Measurements from ENCODE around the gene RNF213.
"Not testable (repeated sequence)": the region's sequence is repeated elsewhere in the genome, so short reads cannot be mapped to it uniquely, and the experiment has no call there.

RNF213 gene

DNA sequence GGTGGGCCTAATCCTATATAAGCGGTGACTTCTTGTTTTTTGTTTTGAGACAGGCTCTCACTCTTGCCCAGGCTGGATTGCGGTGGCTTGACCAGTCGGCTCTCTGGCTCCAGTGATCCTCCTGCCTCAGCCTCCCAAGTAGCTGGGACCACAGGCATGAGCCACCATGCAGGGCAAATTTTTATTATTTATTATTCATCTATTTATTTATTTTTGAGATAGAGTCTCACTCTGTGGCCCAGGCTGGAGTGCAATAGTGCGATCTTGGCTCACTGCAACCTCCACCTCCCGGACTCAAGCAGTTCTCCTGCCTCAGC lies 4.7 kb upstream of the RNF213 start:
- Histone ChIP-seq H3K36me3 (ENCODE audit: control insufficient read depth, insufficient read depth, low read length) (no peaks in the 10 kb centered on the region), H3K4me3 (replicated peaks; ENCODE audit: low read depth, low read length) (no peak overlapping the region), H3K27me3 (replicated peaks; ENCODE audit: control insufficient read depth, insufficient read depth, low read length) (no peaks in the 10 kb centered on the region)
- TF ChIP-seq, protein P1, sequence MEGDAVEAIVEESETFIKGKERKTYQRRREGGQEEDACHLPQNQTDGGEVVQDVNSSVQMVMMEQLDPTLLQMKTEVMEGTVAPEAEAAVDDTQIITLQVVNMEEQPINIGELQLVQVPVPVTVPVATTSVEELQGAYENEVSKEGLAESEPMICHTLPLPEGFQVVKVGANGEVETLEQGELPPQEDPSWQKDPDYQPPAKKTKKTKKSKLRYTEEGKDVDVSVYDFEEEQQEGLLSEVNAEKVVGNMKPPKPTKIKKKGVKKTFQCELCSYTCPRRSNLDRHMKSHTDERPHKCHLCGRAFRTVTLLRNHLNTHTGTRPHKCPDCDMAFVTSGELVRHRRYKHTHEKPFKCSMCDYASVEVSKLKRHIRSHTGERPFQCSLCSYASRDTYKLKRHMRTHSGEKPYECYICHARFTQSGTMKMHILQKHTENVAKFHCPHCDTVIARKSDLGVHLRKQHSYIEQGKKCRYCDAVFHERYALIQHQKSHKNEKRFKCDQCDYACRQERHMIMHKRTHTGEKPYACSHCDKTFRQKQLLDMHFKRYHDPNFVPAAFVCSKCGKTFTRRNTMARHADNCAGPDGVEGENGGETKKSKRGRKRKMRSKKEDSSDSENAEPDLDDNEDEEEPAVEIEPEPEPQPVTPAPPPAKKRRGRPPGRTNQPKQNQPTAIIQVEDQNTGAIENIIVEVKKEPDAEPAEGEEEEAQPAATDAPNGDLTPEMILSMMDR (IDR thresholded peaks at IDR 0.05; ENCODE audit: insufficient read depth, low read length, poor library complexity, severe bottlenecking) = no peak
- no peak for DNase-seq (ENCODE audit: extremely low read depth, insufficient read length)

GRCh38 chr17:80257716-80258213 lies 2.9 kb upstream of the RNF213 start:
- H3K4me3 ChIP-seq (replicated peaks; ENCODE audit: low read depth, low read length) = no peak overlapping the region
- TF ChIP-seq, protein P1 (IDR thresholded peaks at IDR 0.05; ENCODE audit: insufficient read depth, low read length, poor library complexity, severe bottlenecking) = no peak
- H3K36me3 ChIP-seq (ENCODE audit: control insufficient read depth, insufficient read depth, low read length) = no peaks in the 10 kb centered on the region
- no peak for DNase-seq (ENCODE audit: extremely low read depth, insufficient read length)
- no peaks in the 10 kb centered on the region for H3K27me3 ChIP-seq (replicated peaks; ENCODE audit: control insufficient read depth, insufficient read depth, low read length)

DNA sequence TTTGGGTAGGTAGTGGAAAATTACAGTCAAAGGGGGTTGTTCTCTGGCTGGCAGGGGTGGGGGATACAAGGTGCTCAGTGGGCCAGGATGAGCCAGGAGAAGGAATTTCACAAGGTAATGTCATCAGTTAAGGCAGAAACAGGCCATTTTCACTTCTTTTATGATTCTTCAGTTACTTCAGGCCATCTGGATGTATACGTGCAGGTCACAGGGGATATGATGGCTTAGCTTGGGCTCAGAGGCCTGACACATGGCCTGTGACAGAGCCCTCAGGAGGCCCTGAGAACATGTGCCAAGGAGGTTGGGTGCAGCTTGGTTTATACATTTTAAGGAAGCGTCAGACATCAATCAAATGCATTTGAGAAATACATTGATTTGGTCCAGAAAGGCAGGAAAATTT lies 2.4 kb upstream of the RNF213 start:
- H3K27me3 ChIP-seq (replicated peaks; ENCODE audit: control insufficient read depth, insufficient read depth, low read length); H3K36me3 ChIP-seq (ENCODE audit: control insufficient read depth, insufficient read depth, low read length); DNase-seq (ENCODE audit: extremely low read depth, insufficient read length); H3K4me3 ChIP-seq (replicated peaks; ENCODE audit: low read depth, low read length): not testable (repeated sequence)

GRCh38 chr17:80259457-80260068 lies 1.1 kb upstream of the RNF213 start:
- H3K27me3 ChIP-seq (replicated peaks; ENCODE audit: control insufficient read depth, insufficient read depth, low read length) = no peaks in the 10 kb centered on the region
- H3K4me3 ChIP-seq (replicated peaks; ENCODE audit: low read depth, low read length) = peak overlapping the region; percentile 56
- no peaks in the 10 kb centered on the region for H3K36me3 ChIP-seq (ENCODE audit: control insufficient read depth, insufficient read depth, low read length)
- DNase-seq (ENCODE audit: extremely low read depth, insufficient read length) = no peak
- TF ChIP-seq, protein P1 (IDR thresholded peaks at IDR 0.05; ENCODE audit: insufficient read depth, low read length, poor library complexity, severe bottlenecking) = no peak

DNA sequence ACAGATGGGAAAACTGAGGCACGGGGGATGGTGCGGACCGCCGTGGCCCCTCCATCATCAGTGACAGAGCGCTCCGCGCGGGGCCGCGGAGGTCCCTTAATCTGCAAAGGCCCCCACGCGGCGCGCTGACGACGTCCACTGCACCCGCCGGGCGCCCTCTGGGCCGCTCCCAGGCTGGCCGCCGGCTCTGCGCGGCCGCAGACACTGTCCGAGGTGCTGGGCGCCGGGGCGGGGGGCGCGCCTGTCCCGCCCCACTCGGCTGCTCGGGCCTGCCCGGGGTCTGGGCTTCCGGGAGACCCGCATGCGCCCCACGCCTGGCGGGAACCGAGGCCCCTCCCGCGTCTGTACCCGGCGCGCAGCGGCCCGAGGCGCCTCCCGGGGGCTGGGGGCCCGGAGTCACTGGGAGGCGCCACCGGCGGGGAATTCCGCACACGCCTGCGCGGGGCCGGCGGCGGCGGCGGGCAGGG lies 550 bp upstream of the RNF213 start:
- peak; percentile 80 for DNase-seq (ENCODE audit: extremely low read depth, insufficient read length)
- Histone ChIP-seq H3K36me3 (ENCODE audit: control insufficient read depth, insufficient read depth, low read length) (no peaks in the 10 kb centered on the region), H3K27me3 (replicated peaks; ENCODE audit: control insufficient read depth, insufficient read depth, low read length) (no peaks in the 10 kb centered on the region), H3K4me3 (replicated peaks; ENCODE audit: low read depth, low read length) (peak overlapping the region; percentile 56)
- TF ChIP-seq, protein P1 (IDR thresholded peaks at IDR 0.05; ENCODE audit: insufficient read depth, low read length, poor library complexity, severe bottlenecking) = no peak

GRCh38 chr17:80261159-80261894 lies 675 bp downstream of the RNF213 start:
- Histone ChIP-seq H3K4me3 (replicated peaks; ENCODE audit: low read depth, low read length) (peak overlapping the region; percentile 84), H3K27me3 (replicated peaks; ENCODE audit: control insufficient read depth, insufficient read depth, low read length) (no peaks in the 10 kb centered on the region), H3K36me3 (ENCODE audit: control insufficient read depth, insufficient read depth, low read length) (no peaks in the 10 kb centered on the region; the same call in 1 of the 2 replicates)
- TF ChIP-seq, protein P1 (IDR thresholded peaks at IDR 0.05; ENCODE audit: insufficient read depth, low read length, poor library complexity, severe bottlenecking) = no peak
- peak; percentile 62 for DNase-seq (ENCODE audit: extremely low read depth, insufficient read length)
